ENCODE measurements around the gene PDE5A. TPM values are rescaled to one million over a fixed set of nuclear protein-coding genes. Genes with fewer than 3 reads are reported as not detected.

Gene PDE5A
- polyA plus RNA-seq, 3 donors: 0.80 to 0.82 TPM; not detected in 1

GRCh38 chr4:119665752-119666151, 37.1 kb upstream of the PDE5A start:
- Histone ChIP-seq H3K4me2 (replicated peaks; ENCODE audit: extremely low read depth, low read length, poor library complexity, severe bottlenecking) (no peak overlapping the region), H4K20me1 (ENCODE audit: insufficient read depth, low read length) (no peaks in the 10 kb centered on the region), H3K27me3 (ENCODE audit: control insufficient read depth in 2 of 2, insufficient read depth in 2 of 2, low read length in 2 of 2) (no peaks in the 10 kb centered on the region), H3K9ac (ENCODE audit: insufficient read depth, low read length, poor library complexity, severe bottlenecking) (no peak overlapping the region), H3K9me3 (replicated peaks in 1 of 2; ENCODE audit: control insufficient read depth in 1 of 2, insufficient read depth in 1 of 2, low read length in 2 of 2) (no peaks in the 10 kb centered on the region), H2AFZ (ENCODE audit: insufficient read depth, low read depth, low read length, poor library complexity, severe bottlenecking) (no peak overlapping the region), H3K27ac (ENCODE audit: low read depth in 1 of 2, low read length in 2 of 2) (no peak overlapping the region), H3K4me3 (replicated peaks in 1 of 3; ENCODE audit: low read depth in 2 of 3, low read length in 3 of 3) (no peak overlapping the region), H3K4me1 (ENCODE audit: control insufficient read depth in 1 of 2, insufficient read depth in 2 of 2, low read length in 2 of 2) (no peaks in the 10 kb centered on the region), H3K36me3 (replicated peaks in 1 of 2; ENCODE audit: control insufficient read depth in 1 of 2, insufficient read depth in 2 of 2, low read length in 2 of 2) (no peaks in the 10 kb centered on the region), H3K79me2 (ENCODE audit: insufficient read depth, low read length) (no peaks in the 10 kb centered on the region)
- WGBS (ENCODE audit: insufficient coverage): no CpG with 5 or more reads among the region's 2 CpGs
- H3K36me3 Mint-ChIP-seq: no peaks in the 10 kb centered on the region
- no peak for DNase-seq
- peaks cover 0 to 3% (median 2%) of the 10 kb centered on the region in 7 donors for H3K9me3 Mint-ChIP-seq
- TF ChIP-seq CTCF (IDR thresholded peaks at IDR 0.05): no peak
- H3K27me3 Mint-ChIP-seq (ENCODE audit: low read depth in 3 of 3): peaks cover 1 to 3% (median 3%) of the 10 kb centered on the region in 3 donors
- H3K27ac Mint-ChIP-seq: no peak overlapping the region
- intact Hi-C loops (cut with micrococcal nuclease): no loop called here
- H3K4me3 Mint-ChIP-seq: no peak overlapping the region
- H3K4me1 Mint-ChIP-seq: no peaks in the 10 kb centered on the region

DNA sequence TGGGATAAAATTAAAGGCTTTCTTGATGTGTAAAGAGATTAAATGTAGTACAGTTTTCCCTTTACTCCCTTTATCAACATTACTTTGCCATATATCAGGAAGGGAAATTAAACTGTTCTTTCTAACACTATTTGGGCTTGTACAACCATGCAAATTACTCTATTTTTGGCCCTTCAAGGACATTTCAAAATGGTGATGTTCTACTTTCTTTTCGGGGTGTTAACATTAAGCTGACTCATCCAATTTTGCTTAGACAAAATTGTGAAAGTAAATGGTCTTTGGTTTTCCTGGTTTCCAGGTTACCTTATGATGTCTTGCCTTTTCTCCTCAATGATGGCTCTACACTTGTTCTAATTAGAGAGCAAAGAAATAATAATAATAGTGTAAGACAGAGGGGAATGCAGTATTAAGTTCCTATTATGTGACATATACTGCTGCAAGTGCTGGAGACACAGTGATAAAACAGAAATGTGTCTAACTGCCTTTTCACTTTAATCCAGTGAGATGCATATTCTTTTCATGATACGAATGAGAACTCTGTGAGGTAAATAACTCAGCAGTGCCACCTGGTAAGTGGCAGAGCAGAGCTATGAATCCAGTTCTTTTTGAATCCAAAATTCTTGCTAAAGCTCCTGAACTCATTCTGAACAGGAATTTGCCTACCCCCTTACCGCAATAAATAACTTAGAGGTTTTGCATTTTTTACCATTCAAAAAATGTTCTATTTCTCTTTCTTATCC, 35.7 kb upstream of the PDE5A start:
- H3K27me3 Mint-ChIP-seq (ENCODE audit: low read depth in 3 of 3): peaks cover 0 to 3% (median 3%) of the 10 kb centered on the region in 3 donors
- H3K27ac Mint-ChIP-seq: no peak overlapping the region
- Histone ChIP-seq H3K9ac (ENCODE audit: insufficient read depth, low read length, poor library complexity, severe bottlenecking) (no peak overlapping the region), H3K9me3 (replicated peaks in 1 of 2; ENCODE audit: control insufficient read depth in 1 of 2, insufficient read depth in 1 of 2, low read length in 2 of 2) (no peaks in the 10 kb centered on the region), H3K27me3 (ENCODE audit: control insufficient read depth in 2 of 2, insufficient read depth in 2 of 2, low read length in 2 of 2) (no peaks in the 10 kb centered on the region), H4K20me1 (ENCODE audit: insufficient read depth, low read length) (no peaks in the 10 kb centered on the region), H3K4me2 (replicated peaks; ENCODE audit: extremely low read depth, low read length, poor library complexity, severe bottlenecking) (no peak overlapping the region), H2AFZ (ENCODE audit: insufficient read depth, low read depth, low read length, poor library complexity, severe bottlenecking) (no peak overlapping the region), H3K79me2 (ENCODE audit: insufficient read depth, low read length) (no peaks in the 10 kb centered on the region), H3K4me1 (ENCODE audit: control insufficient read depth in 1 of 2, insufficient read depth in 2 of 2, low read length in 2 of 2) (no peaks in the 10 kb centered on the region), H3K4me3 (replicated peaks in 1 of 3; ENCODE audit: low read depth in 2 of 3, low read length in 3 of 3) (no peak overlapping the region), H3K36me3 (replicated peaks in 1 of 2; ENCODE audit: control insufficient read depth in 1 of 2, insufficient read depth in 2 of 2, low read length in 2 of 2) (no peaks in the 10 kb centered on the region), H3K27ac (ENCODE audit: low read depth in 1 of 2, low read length in 2 of 2) (no peak overlapping the region)
- WGBS (ENCODE audit: insufficient coverage): no CpG with 5 or more reads among the region's 3 CpGs
- intact Hi-C loops (cut with micrococcal nuclease): no loop called here
- H3K9me3 Mint-ChIP-seq: peaks cover 0 to 2% (median 1%) of the 10 kb centered on the region in 7 donors
- no peak for TF ChIP-seq CTCF (IDR thresholded peaks at IDR 0.05)
- H3K4me3 Mint-ChIP-seq: no peak overlapping the region
- no peaks in the 10 kb centered on the region for H3K4me1 Mint-ChIP-seq
- H3K36me3 Mint-ChIP-seq: no peaks in the 10 kb centered on the region
- DNase-seq: no peak

Data from CD14-positive monocyte (primary cell).